ENCODE results near the gene RREB1.

- TF ChIP-seq CTCF (conservative IDR thresholded peaks at IDR 0.05; ENCODE audit: low read depth, low read length): no peak
- TF ChIP-seq EZH2 (IDR thresholded peaks at IDR 0.05; ENCODE audit: borderline replicate concordance, low read depth, low read length, poor library complexity, severe bottlenecking): no peak
Measured at GRCh38 chr6:7176208-7176607, 68.4 kb downstream of the RREB1 start.
